Measurements from ENCODE around the gene ACOX1.

GRCh38 chr17:75981019-75981615 is 2.2 kb upstream of the ACOX1 start:
- no peak for TF ChIP-seq CTCF (IDR thresholded peaks at IDR 0.05)
- TF ChIP-seq EP300 (IDR thresholded peaks at IDR 0.05): no peak
